ENCODE measurements around the gene BCL2.

DNA sequence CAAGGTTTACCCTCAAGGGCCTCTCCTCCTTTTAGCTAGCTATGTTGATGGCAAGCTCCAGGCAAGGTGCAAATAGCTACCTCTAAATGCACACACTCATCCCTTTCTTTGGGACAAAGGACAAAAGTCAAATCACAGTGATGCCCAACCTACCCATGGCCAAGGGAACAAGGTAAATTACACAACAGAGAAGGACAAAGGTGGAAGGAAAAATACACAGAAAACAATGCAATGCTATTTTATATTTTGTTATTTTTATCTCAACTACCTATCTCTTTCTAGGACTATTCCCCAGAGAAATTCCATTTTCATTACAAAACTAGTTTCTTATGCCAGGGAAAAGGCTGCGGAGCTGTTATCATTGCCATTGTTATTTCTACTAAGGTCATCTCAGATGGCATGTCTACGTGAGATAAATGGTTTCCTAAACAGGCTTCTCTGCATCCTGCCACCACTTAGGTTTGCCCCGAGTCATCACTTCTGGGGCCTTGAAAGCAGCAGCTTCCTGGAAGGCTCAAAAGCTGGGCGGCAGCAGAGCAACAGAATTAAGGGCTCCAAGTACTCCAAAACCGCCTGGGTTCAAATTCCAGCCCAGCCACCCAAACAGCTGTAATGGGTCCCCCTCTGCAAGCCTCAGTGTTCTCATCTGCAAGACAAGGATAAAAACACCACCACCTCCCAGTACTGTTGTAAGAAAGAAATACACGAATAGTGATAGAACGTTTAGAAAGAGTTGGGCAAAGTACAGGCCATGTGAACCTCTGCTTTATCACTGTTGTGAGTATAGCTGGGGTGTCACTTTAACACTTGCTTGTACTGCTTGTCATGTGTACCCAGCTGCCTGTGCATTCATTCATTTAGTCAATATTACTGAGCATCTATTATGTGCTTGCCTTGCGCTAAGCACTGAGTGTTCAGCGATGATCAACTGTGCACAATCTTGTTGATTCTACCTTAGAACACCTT lies 20.9 kb downstream of the BCL2 start:
- TF ChIP-seq CTCF (conservative IDR thresholded peaks at IDR 0.05 in 1 of 2, IDR thresholded peaks at IDR 0.05 in 1 of 2; ENCODE audit: extremely low read depth in 1 of 2, insufficient read depth in 1 of 2, low read depth in 1 of 2, low read length in 2 of 2), result no peak
- no peak for TF ChIP-seq EZH2 (IDR thresholded peaks at IDR 0.05; ENCODE audit: borderline replicate concordance, low read length)

Data from mammary epithelial cell (primary cell).